WTC11 (cell line): ENCODE measurements around the gene CACNA1C. TPM values are rescaled to one million over a fixed set of nuclear protein-coding genes. Genes with fewer than 3 reads are reported as not detected.

Experiments used
- ATAC-seq: fragments of 200-7000 bp; cut with Tn5 transposase; 2 replicates; pipeline ENCODE4 v1.10.0; 2021; ENCODE audit warnings: mild to moderate bottlenecking, moderate library complexity
- CTCF ChIA-PET: fragments of 300-600 bp; sonication (Branson Sonifier 250); formaldehyde crosslinking; loops from one replicate; lab custom pipeline; 2021; ENCODE audit warnings: antibody characterized with exemption; lab: Charles Lee
- POLR2A ChIA-PET: fragments of 350-600 bp; sonication (Branson Sonifier 250); formaldehyde crosslinking; loops from one replicate; lab custom pipeline; 2021; ENCODE audit warnings: antibody characterized with exemption; lab: Charles Lee
- DNase-seq: peaks from one replicate; pipeline ENCODE4 v3.0.0; 2021; ENCODE audit warnings: low spot score
- H3K27ac Mint-ChIP-seq: 2 replicates; pipeline ENCODE4 v1.8.0; 2021; ENCODE audit warnings: mixed read lengths
- H3K27me3 Mint-ChIP-seq: 2 replicates; pipeline ENCODE4 v1.8.0; 2021; ENCODE audit warnings: low read depth, mild to moderate bottlenecking, moderate library complexity, mixed read lengths
- H3K36me3 Mint-ChIP-seq: 2 replicates; pipeline ENCODE4 v1.8.0; 2021; ENCODE audit warnings: mixed read lengths
- H3K4me1 Mint-ChIP-seq: 2 replicates; pipeline ENCODE4 v1.8.0; 2022; ENCODE audit warnings: mixed read lengths
- H3K4me3 Mint-ChIP-seq: 2 replicates; pipeline ENCODE4 v1.8.0; 2021; ENCODE audit warnings: mild to moderate bottlenecking, moderate library complexity, mixed read lengths
- H3K9me3 Mint-ChIP-seq: 2 replicates; pipeline ENCODE4 v1.8.0; 2021; ENCODE audit warnings: mixed read lengths
- ARID4B ChIP-seq: sonication (generic); formaldehyde crosslinking; IDR thresholded peaks from 2 replicates; pipeline ENCODE4 v1.8.0; 2023; ENCODE audit warnings: missing genetic modification reagents, mild to moderate bottlenecking, borderline replicate concordance
- ATF1 ChIP-seq: sonication (generic); formaldehyde crosslinking; IDR thresholded peaks from 2 replicates; pipeline ENCODE4 v1.8.1; 2023; ENCODE audit warnings: mild to moderate bottlenecking, moderate library complexity, missing genetic modification reagents
- FOXK1 ChIP-seq: sonication (generic); formaldehyde crosslinking; IDR thresholded peaks from 2 replicates; pipeline ENCODE4 v1.8.0; 2022; ENCODE audit warnings: mild to moderate bottlenecking, moderate library complexity, missing genetic modification reagents
- FOXP4 ChIP-seq: sonication (generic); formaldehyde crosslinking; IDR thresholded peaks from 2 replicates; pipeline ENCODE4 v1.8.0; 2022; ENCODE audit warnings: mild to moderate bottlenecking, missing genetic modification reagents
- MXD4 ChIP-seq: fragments of 250-450 bp; sonication (Bioruptor Pico); IDR thresholded peaks from 2 replicates; pipeline ENCODE4 v1.8.0; 2021; ENCODE audit warnings: mild to moderate bottlenecking, moderate library complexity, borderline replicate concordance
- NFE2L1 ChIP-seq: sonication (generic); formaldehyde crosslinking; IDR thresholded peaks from 2 replicates; pipeline ENCODE4 v1.8.1; 2023; ENCODE audit warnings: missing genetic modification reagents
- NR1H2 ChIP-seq: sonication (generic); formaldehyde crosslinking; IDR thresholded peaks from 2 replicates; pipeline ENCODE4 v1.9.0; 2021; ENCODE audit warnings: mild to moderate bottlenecking, moderate library complexity, missing genetic modification reagents
- OVOL2 ChIP-seq: fragments of 250-450 bp; sonication (Bioruptor Pico); IDR thresholded peaks from 2 replicates; pipeline ENCODE4 v1.9.0; 2021; ENCODE audit warnings: mild to moderate bottlenecking, borderline replicate concordance
- PREB ChIP-seq: sonication (generic); formaldehyde crosslinking; IDR thresholded peaks from 2 replicates; pipeline ENCODE4 v1.8.1; 2022; ENCODE audit warnings: mild to moderate bottlenecking, missing genetic modification reagents, moderate library complexity, borderline replicate concordance
- RELA ChIP-seq: sonication (generic); formaldehyde crosslinking; IDR thresholded peaks from 2 replicates; pipeline ENCODE4 v1.8.1; 2022; ENCODE audit warnings: missing genetic modification reagents, mild to moderate bottlenecking, borderline replicate concordance
- TEAD1 ChIP-seq: sonication (generic); formaldehyde crosslinking; IDR thresholded peaks from 2 replicates; pipeline ENCODE4 v1.8.0; 2022; ENCODE audit warnings: mild to moderate bottlenecking, missing genetic modification reagents
- ZNF121 ChIP-seq: sonication (generic); formaldehyde crosslinking; IDR thresholded peaks from 2 replicates; pipeline ENCODE4 v1.8.0; 2023; ENCODE audit warnings: missing genetic modification reagents
- ZNF219 ChIP-seq: sonication (generic); formaldehyde crosslinking; IDR thresholded peaks from 2 replicates; pipeline ENCODE4 v1.8.0; 2023; ENCODE audit warnings: missing genetic modification reagents, mild to moderate bottlenecking, borderline replicate concordance
- ZNF232 ChIP-seq: sonication (generic); formaldehyde crosslinking; IDR thresholded peaks from 2 replicates; pipeline ENCODE4 v1.8.0; 2022; ENCODE audit warnings: mild to moderate bottlenecking, missing genetic modification reagents
- ZNF281 ChIP-seq: sonication (generic); formaldehyde crosslinking; IDR thresholded peaks from 2 replicates; pipeline ENCODE4 v1.8.0; 2023; ENCODE audit warnings: mild to moderate bottlenecking, missing genetic modification reagents
- ZSCAN18 ChIP-seq: fragments of 250-450 bp; sonication (Bioruptor Pico); IDR thresholded peaks from 2 replicates; pipeline ENCODE4 v2.1.2; 2022; ENCODE audit warnings: mild to moderate bottlenecking, moderate library complexity
- total RNA-seq: library from RNA; stranded (reverse); gene quantifications from 3 replicates; pipeline ENCODE4 v1.2.3, GENCODE V29; 2021

CACNA1C gene
- total RNA-seq, 1 experiment from 2014 or later: 1.7 TPM

- no peak for TF ChIP-seq ARID4B (CRISPR knock-in tag)
- TF ChIP-seq OVOL2 (CRISPR knock-in tag): no peak
- no peak for TF ChIP-seq TEAD1 (CRISPR knock-in tag)
Observed at GRCh38 chr12:2589381-2589780, 536.6 kb downstream of the CACNA1C start (continued).

GRCh38 chr12:2593045-2593444 lies 540.3 kb downstream of the CACNA1C start:
- no peaks in the 10 kb centered on the region; the same call in 1 of the 2 replicates for H3K27me3 Mint-ChIP-seq
- H3K4me3 Mint-ChIP-seq: no peak overlapping the region
- no peak overlapping the region for H3K27ac Mint-ChIP-seq
- no peak for DNase-seq
- POLR2A ChIA-PET: no interaction called here
- H3K9me3 Mint-ChIP-seq: peaks cover 36% of the 10 kb centered on the region
- peaks cover 6% of the 10 kb centered on the region for H3K36me3 Mint-ChIP-seq
- ATAC-seq: no peak
- peaks cover 4% of the 10 kb centered on the region for H3K4me1 Mint-ChIP-seq
- CTCF ChIA-PET: no interaction called here
- TF ChIP-seq MXD4 (CRISPR knock-in tag) (no peak), NFE2L1 (CRISPR knock-in tag) (no peak), FOXP4 (CRISPR knock-in tag) (no peak), ZNF121 (CRISPR knock-in tag) (no peak), PREB (CRISPR knock-in tag) (no peak), ZNF219 (no peak), ZNF281 (CRISPR knock-in tag) (no peak), ATF1 (CRISPR knock-in tag) (no peak), FOXK1 (CRISPR knock-in tag) (no peak), NR1H2 (CRISPR knock-in tag) (no peak), RELA (CRISPR knock-in tag) (no peak), ZSCAN18 (CRISPR knock-in tag) (no peak), ZNF232 (CRISPR knock-in tag) (no peak)
